Stomach (tissue), 4 donors: Measurements from ENCODE around the gene DUSP8.

Experiments
- EP300 ChIP-seq: sonication (generic); formaldehyde crosslinking; IDR thresholded peaks from one replicate; pipeline ENCODE4 v1.6.1; 2017; ENCODE audit warnings: antibody characterized with exemption
- POLR2A ChIP-seq, 4 donors: fragments of 450-650 bp; IDR thresholded peaks; one replicate each; pipeline ENCODE4 v1.6.1; 2016; ENCODE audit warnings: antibody characterized with exemption in 4 of 4, control low read depth in 2 of 4, mild to moderate bottlenecking in 1 of 4, moderate library complexity in 1 of 4
- TF ChIP-seq, protein P1 (sequence below), 7 experiments: fragments of 450-650 bp in 4 of 7; fragments of 200-600 bp in 3 of 7; sonication (generic) in 3 of 7; IDR thresholded peaks; one replicate each; pipeline ENCODE4 v1.5.1; 2016 to 2019; ENCODE audit warnings: antibody characterized with exemption in 7 of 7, control low read depth in 2 of 7, mild to moderate bottlenecking in 1 of 7

GRCh38 chr11:1618231-1618630 lies 46.2 kb upstream of the DUSP8 start:
- TF ChIP-seq POLR2A (IDR thresholded peaks at IDR 0.05) (no peak), EP300 (no peak)
- TF ChIP-seq, protein P1, sequence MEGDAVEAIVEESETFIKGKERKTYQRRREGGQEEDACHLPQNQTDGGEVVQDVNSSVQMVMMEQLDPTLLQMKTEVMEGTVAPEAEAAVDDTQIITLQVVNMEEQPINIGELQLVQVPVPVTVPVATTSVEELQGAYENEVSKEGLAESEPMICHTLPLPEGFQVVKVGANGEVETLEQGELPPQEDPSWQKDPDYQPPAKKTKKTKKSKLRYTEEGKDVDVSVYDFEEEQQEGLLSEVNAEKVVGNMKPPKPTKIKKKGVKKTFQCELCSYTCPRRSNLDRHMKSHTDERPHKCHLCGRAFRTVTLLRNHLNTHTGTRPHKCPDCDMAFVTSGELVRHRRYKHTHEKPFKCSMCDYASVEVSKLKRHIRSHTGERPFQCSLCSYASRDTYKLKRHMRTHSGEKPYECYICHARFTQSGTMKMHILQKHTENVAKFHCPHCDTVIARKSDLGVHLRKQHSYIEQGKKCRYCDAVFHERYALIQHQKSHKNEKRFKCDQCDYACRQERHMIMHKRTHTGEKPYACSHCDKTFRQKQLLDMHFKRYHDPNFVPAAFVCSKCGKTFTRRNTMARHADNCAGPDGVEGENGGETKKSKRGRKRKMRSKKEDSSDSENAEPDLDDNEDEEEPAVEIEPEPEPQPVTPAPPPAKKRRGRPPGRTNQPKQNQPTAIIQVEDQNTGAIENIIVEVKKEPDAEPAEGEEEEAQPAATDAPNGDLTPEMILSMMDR (IDR thresholded peaks at IDR 0.05): no peak
